Measurements from ENCODE around the gene IFT25. TPM values are rescaled to one million over a fixed set of nuclear protein-coding genes. Genes with fewer than 3 reads are reported as not detected.

IFT25 gene
- total RNA-seq, 4 donors from 2014 or later = 15.5 to 39.9 (median 26.8) TPM

GRCh38 chr1:53984726-53985125 is 39.2 kb upstream of the IFT25 start:
- no peak overlapping the region for H3K4me3 ChIP-seq
- H3K27ac ChIP-seq = no peak overlapping the region
- peaks cover 0 to 9% (median 0%) of the 10 kb centered on the region in 4 donors for H3K4me1 ChIP-seq
- no peak for TF ChIP-seq CTCF (IDR thresholded peaks at IDR 0.05)
- TF ChIP-seq POLR2A (IDR thresholded peaks at IDR 0.05) = no peak
- TF ChIP-seq EP300 (IDR thresholded peaks at IDR 0.05) = no peak
- H3K27me3 ChIP-seq = no peaks in the 10 kb centered on the region
- no peak for DNase-seq (ENCODE audit: low spot score in 2 of 2)
- H3K9me3 ChIP-seq = no peaks in the 10 kb centered on the region
- H3K36me3 ChIP-seq = no peaks in the 10 kb centered on the region

GRCh38 chr1:53982763-53983104 is 37.2 kb upstream of the IFT25 start:
- H3K9me3 ChIP-seq = no peaks in the 10 kb centered on the region
- no peak for DNase-seq (ENCODE audit: low spot score in 2 of 2)
- H3K4me3 ChIP-seq = peak overlapping the region in 3 of 4 donors; percentile 28 to 48 (median 31)
- peak overlapping the region in 3 of 4 donors; percentile 9 to 56 (median 22) for H3K27ac ChIP-seq
- WGBS, 2 donors = 11 to 20% methylated on average over 4 of the region's 4 CpGs
- H3K36me3 ChIP-seq = no peaks in the 10 kb centered on the region
- H3K27me3 ChIP-seq = no peaks in the 10 kb centered on the region
- TF ChIP-seq EP300 (IDR thresholded peaks at IDR 0.05) (no peak), POLR2A (IDR thresholded peaks at IDR 0.05) (no peak), CTCF (IDR thresholded peaks at IDR 0.05) (no peak)
- H3K4me1 ChIP-seq = peaks cover 0 to 9% (median 0%) of the 10 kb centered on the region in 4 donors

DNA sequence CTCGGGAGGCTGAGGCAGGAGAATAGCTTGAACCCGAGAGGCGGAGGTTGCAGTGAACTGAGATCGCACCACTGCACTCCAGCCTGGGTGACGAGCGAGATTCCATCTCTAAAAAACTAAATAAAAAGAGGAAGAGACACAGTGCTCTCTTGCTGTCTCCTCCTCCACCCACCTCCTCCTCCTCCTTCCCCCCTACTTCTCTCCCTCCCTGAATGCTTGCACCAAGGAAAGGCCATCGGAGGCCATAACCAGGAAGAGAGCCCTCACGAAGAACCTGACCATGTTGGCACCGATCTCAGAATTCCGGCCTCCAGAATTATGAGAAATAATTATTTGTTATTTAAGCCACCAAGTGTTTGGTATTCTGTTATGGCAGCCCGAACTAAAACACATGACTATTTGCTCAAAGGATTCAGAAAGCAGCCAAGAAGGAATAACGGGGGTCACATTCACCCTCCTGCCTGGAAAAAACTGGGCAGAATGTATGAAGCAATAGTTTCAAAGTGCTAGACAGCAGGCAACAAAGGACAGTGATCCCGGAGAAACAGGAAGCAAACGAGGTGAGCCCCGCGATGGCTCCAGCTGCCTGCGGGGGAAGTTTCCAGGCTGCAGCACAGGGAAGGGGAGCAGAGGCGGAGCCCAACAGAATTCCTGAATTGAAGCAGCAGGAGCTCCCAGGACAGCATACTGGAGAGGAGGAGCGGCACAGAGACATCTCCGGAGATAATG is 36.7 kb upstream of the IFT25 start:
- H3K27ac ChIP-seq = peak overlapping the region in 3 of 4 donors; percentile 9 to 56 (median 22)
- no peaks in the 10 kb centered on the region for H3K9me3 ChIP-seq
- peak overlapping the region in 3 of 4 donors; percentile 28 to 48 (median 31) for H3K4me3 ChIP-seq
- H3K27me3 ChIP-seq = no peaks in the 10 kb centered on the region
- no peak for TF ChIP-seq EP300 (IDR thresholded peaks at IDR 0.05)
- no peak for TF ChIP-seq CTCF (IDR thresholded peaks at IDR 0.05)
- no peak for TF ChIP-seq POLR2A (IDR thresholded peaks at IDR 0.05)
- WGBS, 2 donors = 27 to 31% methylated on average over 20 of the region's 20 CpGs
- H3K4me1 ChIP-seq = peaks cover 0 to 9% (median 0%) of the 10 kb centered on the region in 4 donors
- no peaks in the 10 kb centered on the region for H3K36me3 ChIP-seq
- peak in 1 of 2 donors; percentile 15 for DNase-seq (ENCODE audit: low spot score in 2 of 2)

- Histone ChIP-seq H3K36me3 (peaks cover 0 to 8% (median 0%) of the 10 kb centered on the region in 3 donors), H3K27ac (no peak overlapping the region), H3K27me3 (no peaks in the 10 kb centered on the region), H3K4me3 (no peak overlapping the region), H3K9me3 (no peaks in the 10 kb centered on the region), H3K4me1 (peaks cover 0 to 9% (median 0%) of the 10 kb centered on the region in 4 donors)
- TF ChIP-seq CTCF (IDR thresholded peaks at IDR 0.05) (no peak), POLR2A (IDR thresholded peaks at IDR 0.05) (no peak), EP300 (IDR thresholded peaks at IDR 0.05) (no peak)
- 88 to 92% methylated on average over 6 of the region's 6 CpGs for WGBS, 2 donors
- no peak for DNase-seq (ENCODE audit: low spot score in 2 of 2)
These were observed 35.7 kb upstream of the IFT25 start for GRCh38 chr1:53981220-53981619.

DNA sequence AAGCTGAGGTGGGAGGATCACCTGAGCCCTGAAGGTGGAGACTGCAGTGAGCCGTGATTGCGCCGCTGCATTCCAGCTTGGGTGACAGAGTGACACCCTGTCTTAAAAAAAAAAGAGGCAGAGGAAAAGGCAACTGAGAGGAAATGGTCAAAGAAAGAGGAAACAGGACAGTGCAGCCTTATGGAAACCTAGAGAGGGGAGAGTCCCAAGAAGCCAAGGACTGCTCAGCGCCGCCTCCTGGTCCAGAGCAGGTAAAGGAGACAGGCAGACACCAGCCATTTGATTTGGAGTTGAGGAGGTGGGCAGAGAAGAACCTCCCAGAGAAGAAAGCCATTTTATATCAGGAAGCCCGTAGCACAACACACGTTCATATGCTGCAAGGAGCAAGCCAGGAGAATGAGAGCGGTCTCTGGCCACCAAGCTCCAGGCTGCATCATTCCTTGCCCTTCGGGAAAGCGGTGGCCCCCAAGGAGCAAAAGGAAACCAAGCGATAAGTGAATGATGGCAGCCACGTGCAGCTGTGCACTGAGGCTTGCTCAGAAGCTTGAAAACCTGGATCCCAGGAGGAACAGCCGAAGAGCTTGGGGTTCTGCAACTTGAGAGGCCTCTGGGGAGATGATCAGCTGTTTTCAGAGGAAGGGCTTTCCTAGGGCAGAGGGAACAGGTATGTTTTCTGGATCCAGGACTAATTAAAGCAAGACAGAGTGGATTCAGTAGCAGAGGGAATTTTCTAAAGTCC is 34.4 kb upstream of the IFT25 start:
- Histone ChIP-seq H3K4me3 (no peak overlapping the region), H3K27ac (no peak overlapping the region), H3K9me3 (no peaks in the 10 kb centered on the region), H3K4me1 (peaks cover 0 to 9% (median 0%) of the 10 kb centered on the region in 4 donors), H3K36me3 (peaks cover 0 to 21% (median 0%) of the 10 kb centered on the region in 3 donors), H3K27me3 (no peaks in the 10 kb centered on the region)
- no peak for DNase-seq (ENCODE audit: low spot score in 2 of 2)
- WGBS, 2 donors = 76 to 81% methylated on average over 13 of the region's 13 CpGs
- no peak for TF ChIP-seq CTCF (IDR thresholded peaks at IDR 0.05)
- TF ChIP-seq POLR2A (IDR thresholded peaks at IDR 0.05) = no peak
- no peak for TF ChIP-seq EP300 (IDR thresholded peaks at IDR 0.05)

Data from tibial nerve (tissue), 4 donors.